Hematopoietic multipotent progenitor cell treated with erythropoietin and hydrocortisone succinate and interleukin-3 and kit ligand, for 15 days (in vitro differentiated cells): ENCODE data around the gene HOXD13.

ENCODE experiments used
- DNase-seq: peaks from one replicate; pipeline ENCODE4 v3.0.0-alpha.2; 2015; ENCODE audit warnings: low spot score

HOXD13 gene

DNA sequence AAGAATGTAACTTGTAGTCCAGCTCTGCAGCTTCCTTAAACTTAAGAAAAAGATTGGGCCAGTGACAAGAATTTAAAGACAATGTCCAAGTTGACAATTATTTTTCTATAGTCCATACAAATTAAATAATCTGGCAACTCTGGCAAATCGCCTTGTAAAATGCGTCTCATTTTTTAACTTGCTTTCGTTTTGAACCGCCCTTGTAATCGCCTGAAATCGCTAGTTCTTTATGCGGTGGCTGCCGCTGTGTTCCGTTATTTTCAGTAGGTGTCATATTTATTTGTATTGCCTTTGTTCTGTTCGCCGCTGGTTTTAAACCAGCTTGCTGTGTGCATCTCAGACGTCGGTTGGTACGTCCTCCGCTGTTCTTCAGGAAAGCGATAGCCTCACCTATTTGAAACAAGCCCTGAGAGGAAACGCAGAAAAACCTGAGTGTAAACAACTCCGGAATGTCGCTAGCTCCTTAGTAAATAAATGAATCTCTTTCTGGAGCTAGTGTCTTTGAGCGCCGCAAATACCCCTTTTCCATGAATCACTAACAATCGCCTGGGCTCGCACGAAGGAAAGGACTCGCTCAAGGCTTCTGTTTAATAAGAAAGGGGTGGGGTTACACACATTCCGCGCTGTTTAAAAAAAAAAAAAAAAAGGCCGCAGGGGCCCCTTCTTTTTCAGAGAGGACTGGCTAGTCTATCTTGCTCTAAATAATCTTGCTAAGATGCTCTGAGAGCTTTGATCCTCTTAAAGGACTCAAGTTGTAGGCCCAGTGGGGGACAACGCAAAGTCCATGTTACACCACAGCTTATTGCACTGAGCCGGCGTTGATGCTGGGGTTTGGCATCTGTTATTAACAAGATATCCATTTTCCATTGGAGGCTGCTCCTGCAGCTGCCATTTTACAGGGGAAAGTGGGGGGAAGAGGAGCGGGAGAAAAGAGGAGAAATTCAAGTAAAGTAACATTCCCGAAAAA, 40.0 kb downstream of the HOXD13 start:
- no peak for DNase-seq

DNA sequence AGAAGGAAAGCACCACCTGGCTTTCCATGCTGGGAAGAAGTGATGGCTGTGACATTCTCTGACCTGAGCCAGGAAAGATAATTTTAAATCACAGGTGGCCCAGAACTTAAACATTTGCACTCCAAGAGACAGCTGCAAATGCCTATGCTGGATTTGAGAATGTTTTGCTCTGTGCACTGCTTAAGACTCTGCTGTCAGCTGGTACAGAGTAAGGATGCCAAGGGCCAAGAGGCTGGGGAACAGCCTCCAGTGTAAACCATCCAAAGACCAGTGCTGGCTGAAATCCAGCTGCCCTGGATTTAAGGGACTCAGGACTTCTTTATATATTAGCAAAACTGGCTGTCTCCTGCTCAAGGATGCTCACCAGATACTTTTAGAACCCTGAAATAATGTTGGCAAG, 40.9 kb downstream of the HOXD13 start:
- DNase-seq: no peak

DNA sequence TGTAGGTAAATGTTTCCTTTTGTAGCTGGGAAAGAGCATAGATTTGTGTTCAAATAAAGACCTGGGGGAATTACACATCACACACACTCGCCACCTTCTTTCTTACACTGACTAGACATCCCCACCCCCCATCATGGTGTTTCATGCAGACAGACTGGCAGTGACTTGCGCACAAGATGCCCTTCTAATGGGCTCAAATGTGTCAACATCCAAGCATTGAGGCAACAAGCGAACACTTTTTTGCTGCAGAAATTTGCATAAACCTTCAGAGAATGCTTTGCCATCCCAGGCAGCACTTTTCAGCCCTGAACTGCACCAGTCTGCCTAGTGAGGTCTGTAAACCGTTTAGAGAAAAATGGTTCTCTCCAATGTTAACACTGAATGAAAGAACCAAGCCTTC, 41.5 kb downstream of the HOXD13 start:
- DNase-seq: no peak

DNA sequence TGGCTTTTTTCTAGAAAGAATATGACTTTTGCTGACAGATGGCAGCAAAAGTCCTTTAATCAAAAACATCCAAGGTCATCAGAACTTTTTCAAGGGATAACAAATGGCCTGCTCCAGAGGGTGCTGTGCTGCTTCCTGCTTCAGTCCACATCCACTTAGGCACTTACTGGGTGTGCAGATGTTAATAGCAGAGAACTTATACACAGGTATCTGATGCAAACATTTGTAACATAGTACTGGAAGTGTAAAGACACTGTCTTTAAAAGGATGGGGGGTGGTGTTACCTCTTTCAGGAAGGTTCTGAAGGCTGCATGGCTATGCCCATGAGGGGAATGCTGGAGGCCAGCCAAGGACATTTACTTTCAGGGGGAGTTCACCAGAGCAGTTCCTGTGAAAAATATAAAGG, 42.5 kb downstream of the HOXD13 start:
- no peak for DNase-seq

DNA sequence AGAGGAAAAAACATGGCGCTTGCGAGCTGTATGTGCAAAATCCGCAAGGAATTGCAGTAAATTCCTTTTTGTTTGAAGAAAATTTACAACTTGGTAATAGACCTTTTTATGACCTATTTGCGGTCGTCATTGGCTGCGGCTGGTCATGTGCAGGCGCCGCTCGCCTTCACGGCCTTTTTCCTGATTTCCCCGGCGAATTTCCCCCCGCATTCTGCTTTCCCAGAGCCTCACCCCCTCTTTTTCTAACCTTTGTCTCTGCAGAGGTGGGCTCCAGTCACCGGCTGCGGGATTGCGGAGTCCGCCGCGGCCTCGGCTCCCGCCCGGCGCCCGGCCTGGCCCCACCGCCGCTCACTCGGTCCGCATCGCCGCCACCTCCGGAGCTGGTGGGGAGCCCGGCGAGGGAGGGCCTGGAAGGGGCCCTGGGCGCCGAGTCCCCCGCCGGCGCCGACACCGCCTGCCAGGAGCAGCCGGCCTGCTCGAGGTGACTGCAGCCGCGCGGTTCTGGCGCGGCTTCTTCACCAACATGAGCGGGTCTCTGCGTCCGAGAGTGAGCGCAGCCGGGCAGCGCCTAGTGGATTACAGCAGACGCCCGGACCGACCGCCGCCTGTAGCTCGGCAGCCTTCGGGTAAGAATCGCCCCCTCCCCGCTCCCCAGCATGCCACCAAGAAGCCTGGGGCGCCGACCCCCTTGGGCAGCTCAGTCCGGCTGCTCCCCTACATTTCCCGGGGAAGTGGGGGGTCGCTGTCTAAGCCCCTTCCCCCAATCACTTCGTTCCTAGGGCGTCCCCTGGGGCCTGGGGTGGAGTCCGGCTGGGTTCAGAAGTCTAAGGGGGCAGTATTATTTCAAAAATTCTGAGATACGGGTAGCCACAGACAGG, 44.1 kb downstream of the HOXD13 start:
- DNase-seq: no peak

DNA sequence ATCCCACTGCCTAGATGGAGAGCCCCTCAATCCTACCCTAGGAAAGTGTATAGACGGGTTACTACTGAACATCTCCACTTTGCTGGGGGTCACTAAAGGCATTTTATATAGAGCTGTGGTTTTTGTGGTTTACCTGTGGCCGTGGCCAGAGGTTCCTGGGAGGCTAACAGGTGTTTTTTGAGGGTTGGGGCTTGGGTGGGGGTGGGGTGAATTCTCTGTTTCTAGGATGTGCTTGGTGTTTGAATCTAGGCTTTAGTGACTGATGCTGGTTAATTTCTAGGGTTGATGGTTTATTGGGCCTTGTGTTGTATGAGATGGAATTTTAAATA, 44.7 kb downstream of the HOXD13 start:
- no peak for DNase-seq

DNA sequence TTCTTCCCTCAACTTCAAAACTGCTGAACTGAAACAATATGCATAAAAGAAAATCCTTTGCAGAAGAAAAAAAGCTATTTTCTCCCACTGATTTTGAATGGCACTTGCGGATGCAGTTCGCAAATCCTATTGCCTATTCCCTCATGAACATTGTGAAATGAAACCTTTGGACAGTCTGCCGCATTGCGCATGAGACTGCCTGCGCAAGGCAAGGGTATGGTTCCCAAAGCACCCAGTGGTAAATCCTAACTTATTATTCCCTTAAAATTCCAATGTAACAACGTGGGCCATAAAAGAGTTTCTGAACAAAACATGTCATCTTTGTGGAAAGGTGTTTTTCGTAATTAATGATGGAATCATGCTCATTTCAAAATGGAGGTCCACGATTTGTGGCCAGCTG, 45.4 kb downstream of the HOXD13 start:
- DNase-seq: no peak

DNA sequence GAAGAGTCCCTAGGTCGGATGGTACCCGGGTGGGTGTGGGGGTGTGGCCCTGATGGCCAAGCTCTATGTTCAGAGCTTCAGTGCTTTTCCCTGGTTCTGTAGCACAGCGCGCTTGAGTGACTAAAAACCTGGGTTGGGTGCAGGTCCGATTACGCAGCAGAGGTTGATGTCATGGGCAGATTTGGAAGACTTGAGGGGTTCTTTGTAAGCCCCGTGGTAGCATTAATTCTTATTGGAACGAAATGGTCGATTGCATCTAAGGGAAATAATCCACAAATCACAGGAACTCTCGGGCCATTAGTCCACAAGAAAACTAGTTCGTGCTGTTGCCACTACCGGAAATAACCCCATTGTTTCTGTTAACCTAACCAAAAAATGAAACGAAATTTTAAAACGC, 46.0 kb downstream of the HOXD13 start:
- no peak for DNase-seq

DNA sequence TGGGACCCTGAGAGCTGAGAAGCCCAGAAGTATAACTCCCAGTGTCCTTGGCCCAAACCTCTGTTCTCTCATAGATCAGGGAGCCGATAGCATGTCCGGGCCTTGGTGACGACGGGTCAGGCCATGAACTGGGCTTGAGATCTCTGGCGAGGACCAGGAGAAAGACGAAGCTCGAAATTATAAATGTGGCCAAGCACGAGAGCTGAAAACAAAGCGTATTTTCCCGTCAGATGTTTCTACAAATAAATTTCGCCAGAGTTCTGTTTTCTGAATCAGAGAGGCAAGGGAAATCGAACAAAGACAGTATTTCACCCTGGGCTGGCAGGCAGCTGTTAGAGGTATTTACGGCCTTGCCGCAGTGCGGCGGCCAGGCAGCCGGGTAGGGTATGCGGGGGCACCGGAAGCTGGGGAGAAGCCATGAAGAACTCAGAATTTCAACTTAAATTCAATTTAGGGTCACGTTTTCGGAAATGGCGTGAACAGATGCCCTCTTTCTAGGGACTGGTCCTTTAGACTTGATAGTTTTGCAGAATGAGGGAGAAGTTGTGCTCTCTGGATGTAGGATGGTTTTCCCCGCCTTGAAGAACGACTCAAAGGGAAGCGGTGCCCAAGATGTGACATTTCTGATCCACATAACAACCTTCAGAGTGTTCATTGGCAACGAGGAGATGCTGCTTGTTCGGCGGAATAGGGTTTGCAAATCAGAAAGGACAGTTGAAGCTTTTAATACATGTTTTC, 46.6 kb downstream of the HOXD13 start:
- no peak for DNase-seq

DNA sequence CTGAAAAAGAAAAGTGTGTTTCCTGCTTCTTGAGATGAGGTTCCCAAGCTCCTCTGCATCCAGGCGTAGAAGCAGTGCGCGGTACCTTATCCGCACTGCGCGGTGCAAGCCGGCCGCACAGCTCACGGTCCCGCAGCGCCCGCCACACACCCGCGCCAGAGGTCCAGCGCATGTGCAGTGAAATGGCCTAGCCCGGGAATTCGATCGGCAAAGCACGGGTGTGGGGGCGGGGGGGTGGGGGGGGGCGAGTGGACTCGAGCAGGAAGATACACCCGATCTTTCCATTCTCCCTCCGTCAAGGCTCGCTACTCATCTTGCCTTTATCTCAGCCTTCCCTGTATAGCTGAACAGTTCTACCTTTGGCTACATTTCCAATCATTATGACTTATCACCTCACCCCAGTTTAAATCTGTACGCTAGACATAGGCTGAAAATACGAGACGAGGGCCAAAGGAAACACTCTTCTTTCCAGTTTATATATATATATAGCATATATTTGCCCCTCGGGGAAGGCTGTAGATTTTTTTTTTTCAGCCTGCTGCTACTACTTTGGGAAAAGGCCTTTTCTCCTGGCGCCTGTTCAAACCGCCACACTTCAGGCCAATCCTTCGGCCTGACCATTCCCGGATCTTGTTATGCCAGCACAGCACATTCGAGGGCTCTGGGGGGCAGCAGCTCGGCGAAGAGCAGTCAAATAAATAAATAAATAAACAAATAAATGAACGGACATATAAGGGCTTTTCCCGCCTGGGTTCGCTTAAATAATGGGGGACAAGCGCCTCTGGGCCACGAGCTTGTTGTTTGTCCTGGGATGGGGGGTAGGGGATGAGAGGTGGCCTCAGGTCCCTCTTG, 47.4 kb downstream of the HOXD13 start:
- DNase-seq: no peak

DNA sequence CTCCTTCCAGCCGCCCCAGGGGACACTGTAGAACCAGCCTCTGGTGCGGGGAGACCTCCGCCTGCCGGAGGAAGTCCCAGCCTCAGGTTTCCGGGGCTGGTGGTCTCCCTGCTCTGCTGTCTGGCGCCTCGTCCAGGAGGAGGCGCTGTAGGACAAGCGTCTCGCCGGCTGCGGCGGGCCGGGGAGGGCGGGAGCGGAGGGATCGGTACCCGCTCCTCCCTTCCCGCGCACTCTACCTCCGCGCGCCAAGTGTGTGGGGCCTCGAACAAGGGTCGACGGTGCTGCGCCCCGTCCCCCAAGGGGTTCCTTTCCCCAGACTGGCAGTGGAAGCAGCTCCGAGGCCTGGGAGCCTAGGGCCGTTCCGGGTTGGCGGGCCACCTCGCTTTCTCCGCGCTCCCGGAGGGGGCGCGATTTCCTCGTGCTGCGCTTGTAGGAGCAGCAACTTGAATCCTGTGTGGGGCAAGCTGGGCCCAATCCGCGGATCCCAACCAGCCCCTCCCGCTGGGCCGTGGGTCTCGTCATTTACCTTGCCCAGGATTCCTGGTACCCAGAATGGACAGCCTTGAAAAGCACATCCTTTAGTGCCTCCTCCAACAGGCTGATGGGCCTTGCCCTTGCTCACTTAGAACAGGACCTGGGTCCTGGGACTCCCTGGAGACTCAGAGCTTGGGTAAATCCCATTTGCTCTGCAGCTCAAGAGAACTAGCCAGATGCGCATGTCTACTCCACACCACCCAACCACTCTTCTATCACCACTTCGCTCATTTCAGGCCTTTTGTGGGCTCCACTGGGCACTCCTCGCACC, 48.2 kb downstream of the HOXD13 start:
- DNase-seq: peak; percentile 34

DNA sequence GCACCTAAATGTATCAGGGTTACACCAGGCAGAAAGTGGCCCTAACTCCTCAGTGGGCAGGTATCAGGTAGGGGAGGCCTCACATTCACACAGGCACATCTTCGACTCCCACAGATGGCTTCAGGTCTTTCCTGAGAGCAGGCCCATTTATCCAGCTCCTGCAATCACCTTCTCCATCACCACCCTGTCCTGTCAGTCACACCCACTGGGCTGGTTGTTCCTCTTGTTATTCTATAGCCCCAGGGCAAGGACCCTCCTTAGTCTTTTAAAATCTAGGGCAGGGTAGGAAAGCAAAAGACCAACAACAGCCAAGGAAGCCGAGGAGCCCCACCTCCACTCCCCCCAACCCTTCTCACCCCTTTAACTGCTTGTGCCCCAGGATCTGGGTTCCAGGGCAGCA, 49.8 kb downstream of the HOXD13 start:
- no peak for DNase-seq
